Measurements from ENCODE around the gene CDK12.

The CDK12 gene

DNA sequence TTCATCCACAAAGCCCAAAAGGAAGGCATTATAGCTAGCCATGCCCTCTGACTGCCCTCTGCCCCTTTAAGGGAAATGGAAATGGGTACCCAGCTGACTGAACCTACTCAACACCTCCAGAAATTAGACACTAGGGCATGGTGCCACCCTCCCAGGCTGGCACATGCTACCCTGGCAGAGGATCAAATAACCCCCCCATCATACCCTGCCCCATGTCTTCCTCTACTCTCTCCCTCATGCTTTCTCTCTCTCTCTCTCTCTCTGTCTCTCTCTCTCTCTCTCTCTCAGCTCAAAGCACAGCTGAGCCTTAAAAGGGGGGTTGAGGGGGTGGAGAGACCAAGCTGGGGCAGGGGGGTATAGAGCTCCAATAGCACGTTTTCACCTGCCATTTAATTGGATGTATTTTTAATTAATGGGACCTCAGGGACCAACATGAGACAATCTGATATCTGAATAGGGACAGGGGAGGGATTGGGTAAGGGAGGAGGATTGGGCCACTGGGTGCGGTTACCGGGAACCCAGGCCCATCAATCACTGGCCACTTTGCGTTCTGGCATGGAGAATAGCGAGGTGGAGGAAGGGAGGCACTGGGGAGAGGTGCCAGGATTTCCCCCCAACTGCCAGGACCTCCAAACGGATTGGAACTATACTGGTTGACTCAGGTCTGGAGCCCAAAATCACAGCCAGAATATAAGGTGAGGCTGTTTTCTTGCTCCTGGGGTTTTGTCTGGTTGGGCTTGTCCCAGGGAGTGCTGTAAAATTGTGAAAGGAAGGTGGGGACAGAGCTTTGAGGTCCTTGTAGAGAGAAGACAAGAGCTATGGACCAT lies 88.7 kb downstream of the CDK12 start:
- DNase-seq: peak; percentile 5

DNA sequence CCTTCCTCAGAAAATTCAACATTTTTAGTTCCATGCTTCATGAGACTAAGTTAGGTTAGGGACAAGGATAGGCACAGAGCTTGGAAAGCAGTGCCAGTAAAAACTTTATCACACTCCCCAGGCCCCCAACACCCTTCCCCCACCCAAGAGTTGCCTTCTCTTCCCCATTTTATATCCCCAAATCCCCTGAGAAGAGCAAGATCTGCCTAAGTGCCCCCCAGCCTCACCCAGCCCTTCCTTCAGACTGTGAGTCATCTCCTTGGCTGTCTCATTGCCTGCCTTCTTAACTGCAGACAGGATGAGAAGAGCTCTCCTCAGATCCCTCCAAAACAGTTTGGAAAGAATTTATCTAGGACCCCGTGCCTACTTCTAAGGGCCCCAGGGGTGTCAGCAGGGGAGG lies 90.6 kb downstream of the CDK12 start:
- no peak for DNase-seq

DNA sequence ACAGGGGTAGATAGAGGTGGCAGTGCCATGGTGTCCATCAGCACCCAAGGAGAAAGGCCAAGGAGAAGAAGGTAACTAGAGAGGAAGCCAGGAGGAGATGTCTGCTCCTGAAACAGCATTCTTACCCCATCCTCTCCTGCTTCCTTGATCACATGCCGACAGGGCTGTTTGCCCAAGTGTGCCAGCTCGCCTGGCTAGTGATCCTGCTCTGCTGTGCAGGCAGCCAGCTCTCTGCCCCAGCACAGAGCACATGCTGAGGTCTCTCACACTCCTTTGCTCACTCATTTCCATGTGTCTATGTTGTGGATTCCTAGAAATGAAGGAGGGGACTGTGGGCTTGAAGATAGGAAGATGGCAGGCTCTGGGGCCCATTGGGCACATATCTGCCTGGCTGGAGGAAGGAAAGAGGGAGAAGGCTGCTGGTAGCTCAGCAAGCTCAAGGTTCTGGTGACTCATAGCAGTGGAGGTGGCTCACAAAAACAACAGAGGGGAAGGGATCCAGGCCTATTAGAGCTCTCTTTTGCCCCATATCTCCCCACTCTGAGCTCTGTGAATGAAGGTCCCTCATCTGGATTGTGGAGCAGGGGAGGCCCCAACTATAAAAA lies 92.2 kb downstream of the CDK12 start:
- DNase-seq: no peak

DNA sequence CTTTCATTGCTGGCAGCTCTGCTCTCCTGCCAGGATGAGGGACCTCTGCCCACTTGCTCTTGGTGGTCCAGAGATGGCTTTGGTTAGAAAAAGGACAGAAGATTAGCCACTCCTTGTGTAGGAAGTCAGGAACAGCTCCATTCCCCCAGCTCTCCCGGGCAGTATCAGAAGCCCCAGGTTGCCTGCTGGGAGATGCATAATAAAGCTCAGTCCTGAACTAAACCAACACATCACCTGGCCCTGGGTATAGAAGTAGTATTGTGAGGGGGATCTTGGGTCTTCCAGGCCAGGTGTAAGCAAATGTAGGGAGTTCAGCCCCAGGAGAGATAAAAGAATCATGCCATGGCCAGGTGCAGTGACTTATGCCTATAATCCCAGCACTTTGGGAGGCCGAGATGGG lies 94.1 kb downstream of the CDK12 start:
- DNase-seq: no peak

DNA sequence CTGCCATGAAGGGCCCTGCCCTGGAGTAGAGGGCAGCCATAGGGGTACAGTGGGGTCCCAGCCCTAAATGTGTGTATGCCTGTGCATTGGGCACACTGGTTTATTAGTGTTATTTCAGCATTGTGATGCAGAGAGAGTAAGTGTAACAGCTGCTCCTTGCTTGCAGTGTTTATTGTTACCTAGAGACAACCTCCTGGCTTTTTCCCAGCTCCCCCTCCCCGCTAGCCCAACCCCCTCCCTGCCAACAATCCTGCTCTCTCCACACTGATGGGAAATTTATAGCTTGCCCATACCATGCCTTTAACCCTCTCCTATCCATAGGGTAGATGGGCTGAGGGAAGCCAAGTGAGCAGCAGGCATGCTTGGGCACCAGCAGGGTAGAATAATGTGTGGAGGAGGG lies 95.1 kb downstream of the CDK12 start:
- no peak for DNase-seq

DNA sequence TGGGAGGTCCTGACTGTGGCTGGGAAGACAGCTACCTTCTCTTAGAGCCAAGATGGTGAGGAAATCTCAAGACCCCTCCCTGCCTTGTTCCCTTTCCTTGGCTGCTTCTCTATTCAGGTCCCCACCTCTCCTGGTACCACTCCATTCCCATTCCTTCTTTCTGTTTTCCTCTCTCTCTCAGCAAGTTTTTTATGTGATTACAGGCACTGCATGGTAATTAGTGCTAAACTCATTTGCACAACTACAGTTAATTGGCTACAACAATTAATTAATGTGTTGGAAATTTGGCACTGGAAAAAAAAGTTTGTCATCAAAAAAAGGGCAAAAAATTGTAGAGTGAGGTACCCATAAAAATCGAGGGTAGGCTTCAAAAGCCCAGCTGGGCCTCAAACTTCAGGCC lies 101.1 kb downstream of the CDK12 start:
- DNase-seq: no peak

DNA sequence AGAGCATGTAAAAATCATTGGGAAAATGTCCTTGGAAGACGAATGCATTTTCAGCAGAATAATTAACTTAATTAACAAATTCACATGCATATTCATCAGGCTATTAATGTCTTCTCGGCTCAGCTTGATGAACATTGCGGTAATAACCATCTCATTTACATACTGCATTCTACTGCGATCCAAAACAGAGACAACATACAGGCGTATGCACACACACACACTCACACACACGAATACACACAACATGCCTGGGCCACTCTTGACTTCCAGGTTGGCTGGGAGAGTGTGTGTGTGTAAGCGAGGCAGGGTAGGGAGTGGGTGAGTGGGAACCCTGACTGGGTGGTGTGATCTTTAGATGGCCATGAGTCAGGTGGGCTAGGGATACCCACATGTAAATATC lies 101.7 kb downstream of the CDK12 start:
- DNase-seq: no peak

DNA sequence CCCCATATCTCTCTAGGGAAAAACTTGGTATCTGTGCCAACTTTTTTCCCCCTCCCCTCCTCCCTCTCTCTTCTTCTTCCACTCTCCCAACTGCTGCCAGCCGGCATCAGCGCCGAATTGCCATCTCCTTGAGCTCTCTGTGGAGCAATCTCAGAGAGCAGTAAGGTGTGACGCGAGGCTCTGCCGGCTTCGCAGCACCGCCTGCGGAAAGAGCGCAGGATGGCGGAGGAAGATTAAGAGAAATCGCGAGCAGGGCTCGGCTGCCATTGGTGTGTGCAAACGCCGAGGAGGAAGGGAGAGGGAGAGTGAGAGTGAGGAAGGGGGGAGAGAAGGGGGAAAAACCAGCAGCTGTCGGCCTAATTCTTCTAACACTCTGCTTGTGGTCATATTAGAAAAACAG lies 102.2 kb downstream of the CDK12 start:
- DNase-seq: peak; percentile 61

DNA sequence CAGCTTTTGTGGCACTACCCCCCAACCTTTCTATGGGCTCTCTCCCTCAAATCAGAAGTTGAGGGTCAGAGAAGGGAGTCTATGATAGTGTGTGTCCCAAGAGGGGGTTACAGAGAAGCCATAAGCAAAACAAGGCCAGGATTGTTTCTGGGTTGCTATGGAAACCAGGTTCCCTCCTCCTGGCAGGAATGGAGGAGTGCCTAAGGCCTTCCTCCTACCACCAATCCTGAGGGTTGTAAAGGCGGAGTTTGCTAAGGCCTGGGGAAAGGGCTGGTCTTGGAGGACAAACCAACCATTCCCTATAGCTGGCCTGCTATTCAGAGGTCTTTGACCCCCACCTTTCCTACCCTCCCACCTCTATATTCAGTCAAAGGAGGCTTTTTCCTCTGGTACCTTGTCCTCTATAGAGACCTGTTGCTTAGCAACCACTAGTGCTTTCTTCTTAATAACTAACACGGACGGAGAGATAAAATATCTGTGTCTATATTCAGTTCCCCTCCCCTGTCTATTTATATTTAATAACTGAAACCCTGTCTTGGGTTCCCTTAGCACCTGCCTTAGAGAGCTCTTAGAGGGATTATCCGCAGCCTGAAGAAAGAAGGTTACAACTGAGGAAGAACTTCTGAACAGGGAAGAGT lies 103.0 kb downstream of the CDK12 start:
- peak; percentile 70 for DNase-seq

DNA sequence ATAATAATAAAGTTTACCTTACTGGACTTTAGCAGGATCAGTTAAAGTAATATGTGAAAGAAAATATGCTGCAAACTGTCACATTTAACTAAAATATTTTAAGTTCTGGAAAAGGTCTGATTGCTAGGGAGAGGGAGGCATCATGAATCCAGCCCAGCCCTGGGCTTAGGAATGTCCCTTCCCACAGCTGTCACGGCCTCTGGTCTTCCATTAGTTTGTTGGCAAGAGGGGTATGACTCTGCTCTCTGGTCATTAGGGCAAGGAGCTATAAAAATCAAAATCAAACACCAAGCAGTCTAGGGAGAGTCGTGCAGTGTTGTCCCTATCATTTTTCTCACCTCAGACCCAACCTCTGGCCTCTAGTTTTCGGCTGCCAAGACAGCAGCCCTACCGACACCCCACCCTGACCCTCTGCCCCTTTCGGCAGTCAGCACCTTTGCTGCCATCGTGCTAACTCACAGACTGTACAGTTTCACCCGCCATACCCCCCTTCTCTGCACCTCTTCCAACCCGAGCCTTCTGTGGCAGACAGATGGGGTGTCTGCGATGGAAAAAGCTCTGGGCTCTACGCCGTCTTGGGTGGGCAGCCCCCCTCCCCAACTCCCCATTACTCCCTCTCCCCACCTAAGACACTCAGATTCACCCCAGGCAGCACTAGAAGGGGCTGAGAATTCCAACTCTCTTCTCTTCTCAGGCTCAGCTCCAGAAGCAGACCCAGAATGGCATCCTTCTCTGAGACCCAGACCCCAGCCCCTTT lies 105.0 kb downstream of the CDK12 start:
- DNase-seq: no peak

DNA sequence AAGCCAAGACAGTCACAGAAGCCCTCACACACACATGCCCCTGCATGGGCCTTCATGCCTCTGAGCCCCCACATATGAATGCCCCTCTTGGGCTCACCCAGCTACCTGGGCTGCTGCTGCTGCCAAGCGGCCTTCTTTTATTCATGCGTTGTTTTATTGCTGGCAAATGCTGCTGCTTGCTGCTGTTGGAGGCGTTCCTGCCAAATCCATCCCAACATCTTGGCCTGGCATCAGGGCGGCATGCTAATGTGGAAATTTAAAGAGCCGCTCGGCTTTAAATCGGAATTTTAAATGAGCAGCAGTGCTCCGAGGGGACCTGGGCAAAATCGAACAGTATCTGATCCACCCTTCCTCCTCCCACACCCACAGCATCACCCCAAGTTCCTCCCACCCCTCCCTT lies 107.4 kb downstream of the CDK12 start:
- no peak for DNase-seq

DNA sequence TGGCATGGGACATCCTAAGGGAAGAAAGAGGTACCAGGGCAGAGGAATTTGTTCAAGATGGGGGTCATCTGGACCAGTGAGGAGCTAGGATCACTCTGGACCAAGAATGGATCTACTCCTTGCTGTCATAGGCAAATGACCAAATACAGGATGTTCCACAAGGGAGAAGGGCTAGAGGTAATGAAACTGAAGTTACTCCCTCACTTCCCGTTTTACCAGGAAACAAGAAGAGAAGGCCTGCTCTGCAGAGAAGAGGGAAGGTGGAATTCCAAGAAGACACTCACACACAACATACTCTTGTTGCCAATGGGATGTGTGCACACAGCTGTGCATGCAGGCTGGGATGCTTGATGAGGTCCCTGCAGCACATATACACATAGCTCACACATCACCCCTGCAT lies 107.8 kb downstream of the CDK12 start:
- DNase-seq: no peak

DNA sequence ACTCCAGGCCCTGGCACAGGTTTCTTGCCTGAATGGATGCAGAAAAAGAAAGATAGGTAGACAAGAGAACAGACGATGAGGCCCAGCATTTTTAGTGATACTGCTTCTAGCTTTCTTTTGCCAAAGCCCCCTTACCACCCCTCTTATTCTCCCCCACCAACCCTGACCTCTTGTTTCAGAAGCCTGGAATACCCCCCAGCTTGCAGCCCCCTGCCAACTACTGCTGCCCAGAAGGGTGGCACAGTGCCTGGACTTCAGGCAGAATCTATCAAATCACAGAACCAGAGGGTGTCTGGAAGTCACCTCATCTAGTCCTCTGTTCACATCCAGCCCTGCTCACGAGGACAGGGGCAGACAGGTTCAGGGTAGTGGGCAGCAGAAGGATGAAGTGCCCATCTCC lies 110.8 kb downstream of the CDK12 start:
- DNase-seq: no peak

DNA sequence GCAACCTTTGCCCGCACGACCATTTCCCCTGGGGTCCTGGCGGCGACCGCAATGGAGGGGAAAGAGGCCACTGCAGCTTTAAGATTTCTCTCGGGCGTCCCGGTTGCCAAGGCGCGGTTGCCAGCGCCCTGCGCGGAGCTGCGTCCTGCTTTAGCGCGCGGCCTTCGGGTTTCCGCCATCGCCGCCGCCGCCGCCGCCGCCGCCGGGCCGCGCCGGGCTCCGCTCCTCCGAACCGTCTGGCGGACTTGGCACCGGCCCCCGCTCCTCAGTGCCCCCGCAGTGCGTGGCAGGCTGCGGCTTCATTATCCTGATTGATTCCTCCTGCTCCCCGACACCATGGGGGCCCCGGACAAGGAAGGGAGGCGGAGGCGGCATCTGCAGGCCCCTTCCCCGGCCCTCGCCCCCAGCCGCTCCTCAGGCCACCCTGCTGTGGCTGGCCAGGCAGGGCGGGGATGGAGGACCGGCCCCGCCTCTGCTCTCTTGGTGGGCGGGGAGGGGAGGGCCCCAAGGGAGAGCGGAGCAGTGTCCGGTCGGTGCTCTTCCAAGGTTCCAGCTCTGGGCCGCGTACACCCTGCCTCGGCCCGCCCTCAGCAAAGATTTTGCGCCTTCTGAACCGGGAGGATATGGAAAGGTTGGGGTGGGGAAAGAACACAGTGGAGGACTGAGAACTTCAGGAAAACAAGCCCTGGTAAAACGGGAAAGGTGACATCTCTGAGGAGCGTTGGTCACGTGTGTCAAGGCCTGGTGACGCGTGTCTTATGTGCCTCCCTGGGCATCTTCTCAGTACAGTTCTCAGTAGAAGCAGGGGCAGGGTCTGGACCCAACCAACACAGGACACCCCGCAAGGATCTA lies 112.4 kb downstream of the CDK12 start:
- peak; percentile 24 for DNase-seq

DNA sequence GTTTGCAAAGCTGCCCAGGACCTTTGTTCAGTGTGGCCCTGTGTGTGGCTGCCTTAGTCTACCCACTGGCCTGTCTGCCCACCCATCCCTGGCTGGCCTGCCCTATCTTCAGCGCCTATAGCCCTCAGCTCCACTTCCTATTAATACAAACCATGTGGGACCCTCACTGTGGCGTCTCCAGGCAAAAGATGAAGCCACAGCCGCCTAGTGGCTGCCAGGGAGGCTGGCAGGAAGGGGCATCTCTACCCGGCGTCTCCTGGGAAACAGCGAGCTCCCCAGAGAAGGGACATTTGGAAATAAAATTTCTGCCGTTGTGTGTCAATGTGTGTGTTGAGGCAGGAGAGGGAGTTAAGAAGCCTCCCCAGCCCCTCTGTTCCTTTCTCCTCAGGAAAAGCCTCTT lies 114.9 kb downstream of the CDK12 start:
- no peak for DNase-seq

DNA sequence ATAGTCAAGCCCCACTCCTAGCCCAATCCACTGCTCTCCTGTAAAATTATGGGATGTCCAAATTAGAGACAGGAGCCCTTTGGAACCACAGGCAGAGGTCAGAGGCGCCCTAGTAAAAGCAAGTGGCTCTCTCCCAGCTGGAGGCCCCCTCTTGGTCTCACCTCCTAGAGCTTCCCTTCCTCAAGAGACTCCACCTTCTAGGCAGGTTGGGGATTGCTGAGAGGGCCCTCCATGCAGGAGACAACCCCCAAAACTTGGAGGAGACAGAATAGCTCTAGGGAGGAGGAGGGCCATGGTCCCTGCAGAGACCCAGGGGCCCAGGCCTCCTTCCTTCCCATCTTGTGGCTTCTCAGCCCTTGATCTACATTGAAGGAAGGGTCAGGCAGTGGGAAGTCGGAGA lies 117.0 kb downstream of the CDK12 start:
- DNase-seq: no peak

DNA sequence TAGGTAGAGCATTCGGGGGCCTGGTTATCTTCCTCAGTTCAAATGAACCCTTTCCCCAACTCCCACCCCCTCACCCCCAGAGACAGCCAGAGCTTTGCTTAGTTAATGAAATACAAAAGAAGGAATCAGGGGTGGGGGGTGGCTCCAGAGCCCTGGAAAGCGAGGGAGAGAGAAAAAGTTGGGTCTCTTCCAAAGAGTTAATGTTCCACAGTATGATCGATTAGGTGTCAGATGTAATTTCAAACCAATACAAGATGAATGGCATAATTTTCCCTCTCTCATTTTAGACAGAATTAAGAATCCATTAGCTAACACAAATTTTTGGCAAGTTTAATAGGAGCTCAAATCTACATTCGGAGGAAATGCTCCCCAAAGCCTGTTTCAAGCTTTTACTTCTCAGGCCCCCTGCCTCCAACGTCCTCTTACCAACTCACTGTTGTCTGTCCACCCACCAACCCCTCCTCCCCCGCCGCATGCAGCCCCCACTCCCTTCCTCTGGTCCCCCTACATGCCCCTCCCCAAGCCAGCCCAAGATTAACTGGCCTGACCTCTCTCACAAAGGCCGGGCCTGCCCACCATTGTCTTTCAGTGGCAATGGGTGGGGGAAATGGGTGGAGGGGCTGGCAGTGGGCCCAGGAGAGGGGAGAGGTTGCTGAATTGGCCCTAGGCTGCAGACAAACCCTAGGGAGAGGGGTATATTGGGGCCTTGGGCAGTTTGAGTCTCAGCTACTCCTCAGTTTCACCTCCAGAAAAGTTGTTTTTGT lies 118.2 kb downstream of the CDK12 start:
- DNase-seq: peak; percentile 26

DNA sequence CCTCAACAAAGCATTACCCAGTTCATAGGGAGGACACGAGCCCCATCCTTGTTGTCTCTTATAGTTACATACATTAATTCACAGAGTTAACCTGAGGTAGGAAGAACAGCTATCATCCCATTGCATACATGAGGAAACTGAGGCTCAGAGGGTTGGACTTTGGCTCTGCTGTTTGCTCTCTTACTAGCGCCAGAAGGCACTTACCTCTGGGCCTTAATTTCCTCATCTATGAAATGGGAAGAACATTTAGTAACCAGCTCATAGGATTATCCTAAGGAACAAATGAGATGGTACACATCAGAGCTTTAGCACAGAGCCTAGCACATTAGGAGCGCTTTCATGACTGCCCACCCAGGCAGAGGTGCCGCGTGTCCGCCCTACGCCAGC lies 118.8 kb downstream of the CDK12 start:
- DNase-seq: no peak

DNA sequence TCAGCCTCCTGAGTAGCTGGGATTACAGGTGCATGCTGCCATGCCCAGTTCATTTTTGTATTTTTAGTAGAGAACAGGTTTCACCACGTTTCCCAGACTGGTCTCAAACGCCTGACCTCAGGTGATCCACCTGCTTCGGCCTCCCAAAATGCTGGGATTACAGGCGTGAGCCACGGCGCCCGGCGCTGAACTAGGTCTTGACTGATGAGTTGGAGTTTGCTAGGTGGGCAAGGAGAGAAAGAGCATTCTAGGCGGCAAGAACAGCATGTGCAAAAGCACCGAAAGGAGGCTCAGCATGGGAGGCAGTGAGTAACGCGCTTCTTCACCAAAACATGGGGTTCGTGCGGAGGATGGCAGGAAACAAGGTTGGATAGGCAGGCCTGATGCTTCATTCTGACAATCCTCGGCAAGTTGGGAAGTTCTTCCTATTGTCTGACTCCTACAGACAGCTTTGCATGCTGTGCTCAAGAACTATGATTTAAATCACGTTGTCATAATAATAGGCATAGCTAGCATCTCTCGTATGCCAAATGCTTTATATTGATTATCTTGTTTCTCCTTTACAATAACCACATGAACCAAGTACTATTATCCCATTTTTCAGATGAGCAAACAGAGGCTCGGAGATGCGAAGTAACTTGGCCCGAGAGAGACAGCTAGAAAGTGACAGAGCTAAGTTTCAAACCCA lies 119.9 kb downstream of the CDK12 start:
- no peak for DNase-seq

DNA sequence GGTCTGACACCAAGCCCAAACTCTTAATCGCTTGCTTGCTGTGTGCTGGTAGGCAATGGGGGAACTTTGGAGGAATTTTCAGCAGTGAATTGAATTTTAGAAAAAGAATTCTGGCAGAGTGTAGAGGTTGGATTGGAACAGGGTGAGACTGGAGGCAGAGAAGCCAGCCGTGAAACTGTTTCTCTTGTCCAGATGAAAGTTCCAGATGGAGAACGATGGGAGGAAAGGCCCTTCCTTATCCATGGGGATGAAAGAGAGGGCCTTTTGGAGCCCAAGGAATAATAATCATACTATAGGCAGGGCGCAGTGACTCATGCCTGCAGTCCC lies 120.4 kb downstream of the CDK12 start:
- DNase-seq: no peak

DNA sequence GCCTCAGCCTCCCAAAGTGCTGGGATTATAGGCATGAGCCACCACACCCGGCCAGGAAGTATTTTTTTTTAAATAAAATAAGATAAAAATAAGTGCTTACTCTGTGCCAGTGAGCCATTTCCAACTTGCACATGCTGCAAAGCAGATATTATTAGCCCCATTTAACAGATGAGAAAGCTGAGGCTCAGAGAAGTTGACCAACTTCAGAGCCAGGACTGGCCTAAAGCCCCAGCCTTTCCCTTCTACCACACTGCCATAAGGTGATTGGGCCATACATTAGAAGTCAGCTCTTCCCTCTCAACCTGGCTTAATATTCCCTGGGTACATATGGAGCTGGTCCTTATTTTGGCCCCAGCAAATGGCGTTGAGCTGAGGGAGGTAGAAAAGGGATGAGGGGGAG lies 121.4 kb downstream of the CDK12 start:
- no peak for DNase-seq

Measured in NCI-H1105 treated with DMSO at 0.1 percent for 48 hours (cell line).